Hypothalamus (tissue), 51 donors: ENCODE data around the gene FOXN3.

Source experiments
- DNase-seq, 51 donors: peaks; one replicate each; lab custom pipeline; 2025; lab: John Stamatoyannopoulos, UW

FOXN3 gene

DNA sequence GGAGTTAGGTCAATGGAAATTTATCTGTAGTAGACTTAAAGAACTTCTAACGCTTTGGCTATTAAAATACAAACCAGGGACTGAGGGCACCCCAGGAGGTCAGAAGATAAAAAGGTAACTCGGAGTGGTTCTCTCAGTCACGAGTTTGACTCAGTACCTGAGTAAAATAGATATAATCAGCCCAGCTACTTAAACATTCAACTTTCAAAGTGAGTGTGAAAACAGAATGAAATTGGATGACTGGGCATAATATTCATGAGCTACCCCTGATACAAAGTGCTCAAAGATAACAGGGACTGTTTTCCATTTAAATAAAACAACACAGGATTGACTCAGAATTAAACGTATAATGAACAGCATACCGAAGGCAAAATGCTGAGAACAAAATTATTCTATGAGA lies 75.0 kb downstream of the FOXN3 start:
- no peak for DNase-seq

DNA sequence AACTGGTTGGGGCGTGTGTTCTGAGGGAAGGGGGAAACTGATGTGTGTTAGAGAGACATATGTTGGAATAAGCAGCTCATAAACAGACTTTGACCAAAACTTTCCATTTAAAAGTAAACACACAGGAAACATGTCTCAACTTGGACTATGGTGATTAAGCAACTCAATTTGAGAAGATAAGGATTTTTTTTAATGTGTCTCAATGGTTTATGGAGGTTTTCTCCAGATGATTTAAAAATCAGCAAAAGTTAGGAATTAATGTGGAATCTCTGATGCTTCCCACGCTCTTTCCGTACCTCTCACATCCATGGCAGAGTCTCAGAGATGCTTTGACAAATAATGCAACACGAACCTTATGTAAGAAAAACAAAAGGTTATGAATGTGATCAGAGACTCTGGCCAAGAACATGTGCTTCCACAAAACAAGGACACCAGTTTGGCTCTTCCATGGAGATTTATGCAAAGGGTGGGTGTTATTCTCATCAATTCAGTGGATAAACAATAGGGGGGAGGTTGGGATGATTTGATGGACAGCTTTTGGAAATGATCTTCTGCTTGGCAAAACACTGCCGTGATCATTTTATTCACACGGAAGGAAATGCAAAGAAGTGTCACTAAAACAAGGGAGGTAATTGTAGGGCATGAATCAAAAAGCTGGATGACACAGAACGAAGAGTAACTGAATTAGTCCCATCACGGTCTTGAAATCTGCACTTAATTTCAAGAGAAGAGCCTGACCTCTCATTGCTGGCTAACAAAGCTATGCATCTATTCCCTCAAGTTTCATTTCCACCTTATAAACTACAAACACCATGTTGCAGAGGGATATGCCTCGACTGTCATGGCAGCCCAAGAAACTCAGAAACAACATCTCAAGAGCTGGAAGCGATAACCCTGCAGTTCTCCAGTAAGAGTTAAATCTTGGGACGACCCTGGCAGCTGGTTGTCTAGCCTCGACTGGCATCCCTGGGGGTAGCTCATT lies 76.5 kb downstream of the FOXN3 start:
- no peak for DNase-seq

DNA sequence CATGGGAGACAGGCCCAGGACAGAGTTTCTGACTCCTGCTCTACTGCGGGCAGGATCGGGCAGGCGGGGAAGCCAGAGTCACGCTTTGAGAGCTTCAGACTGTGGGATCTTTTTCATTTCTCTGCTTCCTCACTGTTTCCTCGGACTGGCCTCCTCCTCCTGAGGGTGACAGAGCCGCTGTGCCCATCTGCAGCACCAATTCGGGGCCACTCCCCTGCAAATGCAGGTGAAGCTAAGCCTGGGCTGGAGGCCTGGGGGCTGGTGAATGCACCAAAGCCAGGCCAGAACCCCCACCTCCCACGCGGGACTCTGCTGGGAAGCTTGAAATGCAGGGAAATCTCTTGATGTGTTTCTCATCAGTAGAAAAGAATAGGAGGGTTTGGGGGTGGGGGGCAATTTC lies 77.5 kb downstream of the FOXN3 start:
- DNase-seq: no peak

DNA sequence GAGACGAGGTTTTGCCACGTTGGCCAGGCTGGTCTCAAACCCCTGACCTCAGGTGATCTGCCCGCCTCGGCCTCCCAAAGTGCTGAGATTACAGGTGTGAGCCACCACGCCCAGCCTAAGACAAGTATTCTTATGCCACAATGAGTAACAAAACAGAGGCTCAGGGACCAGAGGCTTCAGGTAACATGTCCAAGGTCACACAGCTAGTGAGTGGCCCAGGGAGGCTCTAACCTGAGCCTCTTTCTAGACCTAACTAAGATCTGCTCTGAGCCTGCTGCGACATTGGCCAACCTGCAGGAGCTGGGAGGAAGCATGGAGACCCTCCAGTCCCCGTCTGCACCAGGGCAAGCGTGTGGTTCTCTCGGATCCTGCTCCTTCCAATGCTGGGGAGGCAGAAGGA lies 77.9 kb downstream of the FOXN3 start:
- DNase-seq: no peak

DNA sequence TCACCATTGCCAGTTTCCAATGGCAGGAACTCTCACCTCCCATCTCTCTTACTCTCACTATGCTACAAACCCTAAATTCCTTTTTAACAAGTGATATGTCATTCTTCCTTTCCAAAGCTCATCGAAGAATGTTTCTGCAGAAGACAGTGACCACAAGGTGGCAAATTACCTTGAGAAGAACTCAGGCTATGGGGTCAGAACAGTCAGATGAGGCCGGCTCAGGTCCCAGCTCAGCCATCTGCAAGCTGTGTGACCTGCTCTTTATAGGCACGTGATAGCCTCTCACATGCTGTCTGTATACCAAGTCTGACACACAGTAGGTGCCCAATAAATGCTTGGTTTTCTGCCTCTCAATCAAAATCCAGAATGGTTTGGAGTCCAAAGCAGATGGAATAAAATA lies 80.7 kb downstream of the FOXN3 start:
- no peak for DNase-seq

DNA sequence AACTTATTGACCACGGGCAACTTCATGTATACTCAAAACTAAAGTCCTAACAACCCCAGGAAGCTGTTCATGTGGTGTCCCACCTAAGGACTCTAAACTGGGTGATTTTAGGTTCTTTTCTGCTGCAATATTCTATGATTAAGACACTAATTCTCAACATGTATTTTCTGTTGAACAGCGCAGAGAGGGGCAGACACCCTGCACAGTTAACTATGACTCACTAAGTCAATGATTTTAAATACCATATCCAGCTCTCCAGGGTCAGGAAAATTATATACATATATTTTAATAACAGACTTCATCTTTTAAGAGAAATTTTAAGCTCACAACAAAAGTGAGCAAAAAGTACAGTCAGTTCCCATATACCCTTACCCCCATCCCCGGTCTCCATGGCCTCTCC lies 85.0 kb downstream of the FOXN3 start:
- DNase-seq: no peak

DNA sequence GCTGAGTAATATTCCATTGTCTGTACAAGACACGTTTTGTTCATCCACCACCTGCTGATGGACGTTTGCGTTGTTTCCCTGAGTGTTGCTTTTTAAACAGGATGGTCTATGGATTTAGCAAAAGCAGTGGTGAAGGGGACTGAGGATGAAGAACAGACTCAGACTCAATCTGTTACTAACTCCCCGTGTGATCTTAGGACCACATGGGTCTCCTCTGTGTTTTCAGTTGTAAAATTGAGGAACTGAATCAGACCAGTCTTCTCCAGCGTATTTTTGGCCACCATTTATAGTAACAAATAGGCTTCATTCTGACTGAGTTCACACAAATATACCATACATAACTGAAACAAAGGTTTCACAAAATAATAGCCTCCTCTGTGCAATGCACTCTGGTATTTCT lies 85.6 kb downstream of the FOXN3 start:
- no peak for DNase-seq

DNA sequence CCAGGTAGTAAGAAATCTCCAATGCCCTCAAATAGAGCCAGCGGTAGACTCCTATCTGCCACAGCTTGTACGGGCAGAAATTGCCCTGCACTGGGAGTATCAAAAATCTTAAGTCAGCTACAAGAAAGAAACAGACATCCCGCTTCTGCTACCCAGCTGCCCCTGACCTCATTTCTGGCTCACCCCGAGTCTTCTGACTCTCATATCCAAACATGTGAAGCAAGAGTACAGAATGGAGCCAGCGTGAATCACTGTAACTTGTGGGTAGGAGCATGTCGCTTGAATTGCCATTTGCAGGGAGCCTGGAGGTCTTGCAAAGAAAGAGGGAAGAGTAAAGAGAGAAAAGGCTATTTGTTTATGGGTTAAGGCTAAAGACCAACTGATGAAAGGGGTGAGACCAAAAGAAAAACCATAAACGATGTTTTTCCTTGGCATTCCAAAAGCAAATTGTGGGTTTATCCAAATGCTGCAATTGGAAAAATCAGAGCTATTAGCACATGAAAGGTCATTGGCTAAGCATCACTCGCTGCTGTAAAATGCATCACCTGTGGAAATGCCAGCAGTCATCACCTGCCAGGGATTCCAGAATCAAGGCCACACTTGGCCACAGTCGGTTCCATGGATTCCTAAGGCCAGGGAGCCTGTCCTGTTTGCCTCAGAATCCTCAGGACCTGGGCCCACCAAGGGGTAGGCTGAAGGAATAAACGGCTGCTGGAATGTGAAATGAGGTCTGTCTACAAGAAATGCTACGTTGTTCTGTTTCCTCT lies 86.6 kb downstream of the FOXN3 start:
- DNase-seq: no peak

DNA sequence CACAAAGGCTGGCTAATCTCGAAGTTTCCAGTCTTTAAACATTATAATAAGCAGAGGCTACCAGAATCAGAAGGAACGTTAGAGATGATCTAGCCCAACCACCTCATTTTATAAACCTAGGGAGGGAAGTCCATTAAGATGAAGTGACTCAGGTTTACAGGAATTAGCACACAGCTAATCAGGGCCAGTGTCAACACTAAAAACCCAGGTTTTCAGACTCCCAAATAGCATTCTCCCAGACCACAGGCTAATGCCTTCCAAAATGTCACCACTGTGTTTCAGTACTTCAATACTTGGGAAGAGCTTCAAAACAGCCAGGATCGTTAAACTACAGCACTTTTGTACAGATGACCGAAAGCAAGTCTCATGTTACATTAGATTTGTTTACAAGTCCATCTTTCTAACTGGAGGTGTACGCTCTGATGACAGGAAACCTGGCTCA lies 89.2 kb downstream of the FOXN3 start:
- no peak for DNase-seq

DNA sequence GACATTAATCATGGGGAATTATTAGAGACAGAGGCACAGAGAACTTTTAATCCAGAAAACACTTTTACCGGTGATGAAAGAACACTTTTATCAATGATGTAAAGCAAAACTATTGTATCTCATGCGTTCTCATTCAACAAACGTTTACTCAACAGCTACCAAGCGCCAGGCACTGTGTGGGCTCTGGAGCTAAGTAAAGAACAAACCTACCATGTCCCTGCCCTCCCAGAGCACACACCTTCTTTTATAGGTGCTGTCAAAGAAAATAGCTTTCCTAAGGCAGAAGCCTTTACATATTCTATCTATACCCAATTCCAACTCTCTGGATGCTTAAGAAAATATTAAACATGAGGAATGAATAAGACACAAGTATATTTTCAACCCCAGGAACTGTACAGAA lies 91.1 kb downstream of the FOXN3 start:
- no peak for DNase-seq

DNA sequence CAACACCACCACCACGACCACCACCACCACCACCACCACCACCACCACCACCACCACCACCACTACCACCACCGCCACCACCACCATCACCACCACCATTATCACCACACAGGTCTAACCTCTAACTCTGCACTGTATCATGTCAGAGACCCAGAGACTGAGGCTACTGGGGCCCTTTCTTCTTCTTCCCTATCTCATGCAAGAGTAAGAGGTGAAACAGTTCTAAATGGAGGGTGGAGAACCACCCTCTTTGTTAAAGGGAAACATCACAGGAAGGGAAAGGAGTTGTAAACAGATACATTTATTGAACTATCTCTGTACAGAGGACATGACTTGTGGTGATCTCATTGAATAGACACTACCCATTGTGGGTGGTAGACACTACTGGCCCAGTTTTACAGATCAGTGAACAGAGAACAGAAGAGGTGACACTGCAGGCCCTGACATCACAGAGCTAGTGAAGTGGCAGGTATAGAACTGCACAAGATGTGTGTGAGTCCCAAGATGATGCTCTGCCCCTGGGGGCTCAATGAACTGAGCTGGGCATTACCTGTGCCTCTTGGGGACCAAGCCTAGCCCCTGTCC lies 91.6 kb downstream of the FOXN3 start:
- DNase-seq: no peak

DNA sequence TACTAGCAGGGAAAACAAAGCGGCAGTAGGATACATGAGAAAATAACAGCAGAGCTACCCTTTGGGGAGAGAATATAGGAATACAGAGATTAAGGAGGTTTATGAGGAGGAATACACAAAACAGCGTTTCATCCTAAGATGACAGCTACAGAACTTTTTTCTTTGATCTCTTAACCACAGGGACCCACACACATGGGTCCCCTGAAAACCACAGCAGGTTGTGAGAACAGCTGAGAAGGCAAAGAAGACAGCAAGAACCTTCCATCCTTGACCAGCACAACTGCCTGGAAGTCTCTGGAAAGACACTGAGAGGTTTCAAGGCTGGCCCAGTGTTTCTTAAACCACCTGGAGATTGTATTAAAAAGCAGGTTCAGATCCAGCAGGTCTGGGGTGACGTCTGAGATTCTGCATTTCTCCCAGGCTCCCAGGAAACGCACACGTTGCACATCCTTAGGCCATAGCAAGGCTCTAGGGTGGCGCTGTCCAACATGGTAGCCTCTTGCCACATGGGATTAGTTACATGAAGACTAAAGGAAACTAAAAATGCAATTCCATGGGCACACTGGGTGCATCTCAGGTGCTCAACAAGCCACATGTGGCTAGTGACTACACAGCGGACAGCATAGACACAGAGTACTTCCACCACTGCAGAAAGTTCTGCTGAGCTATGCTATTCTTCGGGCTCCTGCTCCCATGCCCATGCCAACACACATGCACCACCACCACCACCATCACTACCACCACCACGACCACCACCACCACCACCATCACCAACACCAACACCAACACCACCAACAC lies 92.3 kb downstream of the FOXN3 start:
- DNase-seq: no peak

DNA sequence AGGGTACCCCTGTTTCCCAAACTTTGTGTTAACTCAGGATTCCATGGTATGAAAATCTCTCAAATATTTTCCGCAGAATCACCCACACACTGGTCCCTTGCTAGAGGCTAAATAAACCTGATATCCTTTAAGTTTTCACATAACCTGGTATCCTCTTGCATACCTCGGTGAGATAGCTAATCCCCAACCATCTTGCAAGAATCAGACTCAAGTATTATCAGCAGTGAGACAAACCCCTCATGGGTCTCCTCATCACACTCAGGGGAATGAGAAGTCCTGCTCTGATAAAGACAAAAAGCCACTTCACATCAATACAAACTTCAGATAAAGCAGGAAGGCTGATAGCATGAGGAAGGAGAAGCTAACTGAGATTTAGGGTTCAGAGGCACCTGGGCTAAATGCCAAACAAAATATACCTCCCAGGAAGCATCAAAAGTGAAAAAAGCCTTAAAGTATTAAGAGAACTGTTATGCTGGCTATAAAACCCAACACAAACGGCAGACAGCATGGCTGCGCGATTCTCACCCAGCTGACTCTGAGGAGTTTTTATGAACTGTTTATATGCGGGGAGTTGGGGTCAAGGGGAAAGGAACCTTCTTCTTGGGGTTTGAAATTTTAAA lies 96.5 kb downstream of the FOXN3 start:
- DNase-seq: no peak

DNA sequence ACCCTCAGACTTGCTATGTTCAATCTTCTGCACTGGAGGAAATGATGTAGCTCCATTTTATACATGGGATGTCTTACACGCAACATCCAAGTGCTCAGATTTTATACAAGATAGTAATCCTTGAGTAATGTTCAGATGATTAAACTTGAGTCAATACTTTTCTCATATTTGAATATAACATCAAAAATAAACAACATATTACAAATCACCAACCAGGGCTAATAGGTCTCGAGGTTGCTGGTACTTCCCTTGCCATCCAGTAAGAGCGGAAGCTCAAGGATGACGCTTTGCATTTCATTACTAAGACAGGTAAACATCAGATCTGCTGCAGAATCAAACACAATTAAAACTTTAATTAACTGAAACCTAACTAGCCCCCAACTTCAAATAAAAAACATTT lies 97.3 kb downstream of the FOXN3 start:
- DNase-seq: no peak

DNA sequence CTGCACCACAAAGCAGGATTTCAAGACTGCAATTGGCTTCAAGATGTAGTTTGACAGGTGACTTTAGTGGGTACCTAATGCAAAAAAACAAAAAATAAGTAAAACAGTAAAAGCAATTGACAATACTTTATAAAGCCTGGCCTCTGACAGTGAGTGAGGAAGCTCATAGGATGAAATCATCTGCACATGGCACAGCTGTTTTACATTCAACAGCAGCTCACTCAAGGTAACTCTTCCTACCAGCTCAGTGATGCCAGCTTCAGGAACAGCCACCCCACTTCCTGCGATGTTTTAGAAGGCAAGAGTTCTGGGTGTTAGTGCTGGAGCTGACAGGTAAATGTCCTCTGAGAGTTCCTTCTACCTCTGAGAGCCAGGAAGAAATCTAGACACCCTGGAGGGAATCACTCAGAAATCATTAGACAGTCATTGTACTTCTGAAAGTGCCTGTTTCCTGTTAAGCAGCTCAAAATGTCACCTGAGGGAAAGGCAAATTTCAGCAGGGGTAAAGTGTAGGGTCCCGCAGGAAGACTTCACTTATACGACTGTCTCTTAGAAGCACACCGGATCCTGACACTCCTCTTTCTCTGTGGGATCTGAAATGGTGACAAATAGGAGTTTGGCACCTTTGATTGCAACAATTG lies 99.9 kb downstream of the FOXN3 start:
- DNase-seq: no peak

DNA sequence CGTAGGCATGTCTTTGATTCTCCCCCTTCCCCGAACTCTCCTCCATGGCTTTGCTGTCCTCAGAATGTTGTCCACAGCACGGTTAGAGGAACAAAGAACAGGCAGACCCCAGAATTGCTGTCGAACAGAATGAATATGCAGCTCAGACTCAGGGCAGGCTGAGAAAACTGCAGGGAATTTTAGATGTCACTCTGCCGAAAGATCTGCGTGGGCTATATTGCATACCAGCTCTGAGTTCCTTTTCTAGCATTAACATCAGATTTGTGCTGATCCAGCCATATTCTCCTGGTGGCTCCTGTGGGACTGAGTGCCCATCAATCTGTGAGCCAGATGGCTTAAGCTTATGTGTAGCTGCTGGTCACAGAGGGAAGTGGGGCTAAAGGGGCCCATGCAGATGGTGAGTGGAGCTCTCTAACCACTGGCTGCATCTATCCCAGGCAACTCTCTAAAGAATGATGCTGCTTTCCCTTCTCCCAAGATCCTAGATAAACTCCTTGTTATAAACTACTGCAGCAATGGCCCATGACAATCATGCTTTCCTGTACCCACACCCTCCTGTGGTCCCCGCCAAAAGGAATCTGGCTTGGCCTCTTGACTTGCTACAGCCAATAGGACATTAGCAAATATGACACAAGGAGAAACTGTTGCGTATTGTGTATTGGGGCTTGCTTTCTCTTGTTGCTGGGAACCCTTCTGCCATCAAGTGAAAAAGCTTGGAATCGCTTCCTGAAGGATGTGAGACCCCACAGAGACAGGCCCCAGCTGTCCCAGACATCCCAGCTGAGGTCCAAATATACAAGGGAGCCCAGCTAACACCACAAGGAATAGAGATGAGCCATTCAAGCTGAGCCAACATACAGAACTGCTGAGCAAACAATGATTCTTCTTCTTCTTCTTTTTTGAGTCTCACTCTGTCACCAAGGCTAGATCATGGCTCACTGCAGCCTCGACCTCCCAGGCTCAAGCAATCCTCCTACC lies 101.3 kb downstream of the FOXN3 start:
- peak in 1 of 51 donors; percentile 10 for DNase-seq

DNA sequence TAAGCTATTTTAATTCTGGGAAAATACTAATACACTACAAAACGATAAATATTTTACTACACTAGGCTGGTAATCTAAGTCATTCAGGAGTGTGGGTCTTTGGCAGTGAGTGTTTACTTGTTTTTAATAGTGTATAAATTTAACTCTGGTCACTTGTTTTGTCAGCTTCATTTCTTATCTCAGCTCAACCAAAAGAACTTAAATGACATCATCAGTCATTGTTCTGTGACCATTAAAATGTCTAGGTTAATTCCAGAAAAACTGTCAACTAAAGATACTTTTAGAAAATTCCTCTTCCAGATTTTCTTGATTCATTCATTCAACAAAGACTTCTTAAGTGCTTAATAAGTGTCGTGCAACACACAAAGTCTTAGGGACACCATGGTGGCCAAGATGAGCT lies 102.8 kb downstream of the FOXN3 start:
- no peak for DNase-seq

DNA sequence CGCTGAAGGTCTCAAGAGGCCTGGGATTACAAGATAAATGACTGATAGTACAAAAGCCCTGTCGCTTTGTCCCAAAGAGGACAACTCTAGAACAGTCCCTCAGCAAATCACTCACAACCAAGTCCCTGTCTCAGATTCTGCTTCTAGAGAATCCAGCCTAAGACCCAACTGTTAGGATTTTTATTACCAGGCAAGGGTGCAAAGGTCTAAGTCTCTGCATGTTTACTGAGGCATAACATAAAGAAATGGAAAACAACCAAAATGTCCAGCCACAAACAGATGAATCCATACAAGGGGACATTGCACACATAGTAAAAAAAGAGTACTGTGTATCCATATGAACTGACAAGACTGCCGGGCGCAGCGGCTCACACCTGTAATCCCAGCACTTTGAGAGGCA lies 104.1 kb downstream of the FOXN3 start:
- DNase-seq: no peak
